HepG2 (cell line): Measurements from ENCODE around the gene UMPS. TPM values are rescaled to one million over a fixed set of nuclear protein-coding genes. Genes with fewer than 3 reads are reported as not detected.
"Not testable (repeated sequence)": the region's sequence is repeated elsewhere in the genome, so short reads cannot be mapped to it uniquely, and the experiment has no call there.

ENCODE experiments used
- ATAC-seq: fragments of 200-7000 bp; cut with Tn5 transposase; 3 replicates; pipeline ENCODE4 v1.9.1; 2020; ENCODE audit warnings: mild to moderate bottlenecking, moderate library complexity
- BruUV-seq: library from RNA; stranded (reverse); fragments of 400-500 nt; replicated peaks from 2 replicates; lab custom pipeline; 2021; lab: Mats Ljungman, UMichigan
- CTCF ChIA-PET: fragments of 300-600 bp; formaldehyde crosslinking; extraction: SDS; loops from one replicate; lab custom pipeline; 2021; ENCODE audit warnings: low total read pairs, inconsistent platforms, low intra/inter-chr PET ratio; lab: Yijun Ruan, JAX
- POLR2A ChIA-PET: fragments of 350-600 bp; sonication (Branson Sonifier 250); formaldehyde crosslinking; loops from one replicate; lab custom pipeline; 2020; ENCODE audit warnings: antibody characterized with exemption, inconsistent platforms; lab: Yijun Ruan, JAX
- DNase-seq: peaks from one replicate; pipeline ENCODE4 v3.0.0-alpha.2; 2015; ENCODE audit warnings: low spot score
- FAIRE-seq: peaks from 3 replicates; lab custom pipeline; 2011; peaks lifted over from hg19 to GRCh38; lab: Jason Lieb, UNC
- H2AFZ ChIP-seq: one replicate; pipeline ENCODE4 v1.6.1; 2011; ENCODE audit warnings: low read length, inconsistent platforms
- H3K27ac ChIP-seq: fragments of 300-600 bp; 3 replicates; pipeline ENCODE4 v1.8.0; 2011; ENCODE audit warnings: mixed run types, mild to moderate bottlenecking, mixed read lengths, low read length, inconsistent platforms; ENCODE audit not compliant: insufficient read depth; ENCODE audit errors: extremely low read length
- H3K27me3 ChIP-seq, 2 experiments: fragments of 200-600 bp in 1 of 2; 2 replicates in 1 of 2; 3 replicates in 1 of 2; pipeline versions ENCODE4 v1.6.0 to v1.8.0; 2011; ENCODE audit warnings: low read length in 2 of 2, mild to moderate bottlenecking in 2 of 2, moderate library complexity in 2 of 2, inconsistent platforms in 1 of 2; ENCODE audit not compliant: insufficient read depth in 2 of 2, control insufficient read depth in 1 of 2
- H3K36me3 ChIP-seq, 2 experiments: fragments of 200-600 bp in 1 of 2; replicated peaks in 1 of 2; 2 replicates in 1 of 2; 3 replicates in 1 of 2; pipeline versions ENCODE4 v1.5.1 to v1.8.0; 2011; ENCODE audit warnings: low read length in 2 of 2, inconsistent platforms in 1 of 2; ENCODE audit not compliant: insufficient read depth in 2 of 2, control insufficient read depth in 1 of 2
- H3K4me1 ChIP-seq: 2 replicates; pipeline ENCODE4 v1.5.1; 2012; ENCODE audit warnings: low read length, inconsistent platforms; ENCODE audit not compliant: insufficient read depth
- H3K4me2 ChIP-seq: 2 replicates; pipeline ENCODE4 v1.6.0; 2011; ENCODE audit warnings: low read depth, low read length, inconsistent platforms
- H3K4me3 ChIP-seq, 3 experiments: fragments of 200-600 bp in 1 of 3; sonication (generic), shearing (Covaris generic) in 1 of 3; replicated peaks in 1 of 3; 2 replicates each; pipeline ENCODE4 v1.5.1; 2011 to 2016; ENCODE audit warnings: low read length in 3 of 3, inconsistent platforms in 2 of 3, low read depth in 2 of 3, mild to moderate bottlenecking in 2 of 3, control low read depth in 1 of 3, mixed read lengths in 1 of 3; ENCODE audit not compliant: insufficient read depth in 1 of 3
- H3K79me2 ChIP-seq: one replicate; pipeline ENCODE4 v1.6.1; 2011; ENCODE audit warnings: low read length, inconsistent platforms; ENCODE audit not compliant: insufficient read depth
- H3K9ac ChIP-seq: 2 replicates; pipeline ENCODE4 v1.6.0; 2011; ENCODE audit warnings: mild to moderate bottlenecking, low read depth, low read length, inconsistent platforms; ENCODE audit not compliant: insufficient read depth
- H3K9me3 ChIP-seq: 2 replicates; pipeline ENCODE4 v1.5.1; 2012; ENCODE audit warnings: mild to moderate bottlenecking, low read length
- H4K20me1 ChIP-seq: 2 replicates; pipeline ENCODE4 v1.6.0; 2011; ENCODE audit warnings: inconsistent platforms, mild to moderate bottlenecking, low read length, moderate library complexity; ENCODE audit not compliant: insufficient read depth
- ARNTL ChIP-seq: sonication (generic); formaldehyde crosslinking; IDR thresholded peaks from 2 replicates; pipeline ENCODE4 v1.4.0; 2020; ENCODE audit warnings: mild to moderate bottlenecking, missing genetic modification reagents
- ATF1 ChIP-seq: IDR thresholded peaks from 2 replicates; pipeline ENCODE4 v1.6.1; 2016; ENCODE audit warnings: mild to moderate bottlenecking, control low read depth
- CBFB ChIP-seq: sonication (generic); formaldehyde crosslinking; IDR thresholded peaks from 2 replicates; pipeline ENCODE4 v1.4.0; 2020; ENCODE audit warnings: missing genetic modification reagents
- FOXK1 ChIP-seq: sonication (generic); formaldehyde crosslinking; IDR thresholded peaks from 2 replicates; pipeline ENCODE4 v1.4.0; 2020; ENCODE audit warnings: low read depth, missing genetic modification reagents, borderline replicate concordance
- FOXK2 ChIP-seq: fragments of 450-650 bp; IDR thresholded peaks from 2 replicates; pipeline ENCODE4 v1.6.1; 2016
- IRX3 ChIP-seq: sonication (generic); formaldehyde crosslinking; IDR thresholded peaks from 2 replicates; pipeline ENCODE4 v1.8.1; 2023; ENCODE audit warnings: mild to moderate bottlenecking, low read depth, missing genetic modification reagents, borderline replicate concordance
- NR2F1 ChIP-seq, 2 experiments: fragments of 450-650 bp in 1 of 2; formaldehyde crosslinking in 1 of 2; IDR thresholded peaks; 2 replicates each; pipeline versions ENCODE4 v1.5.0 to v1.6.1; 2016 to 2020; ENCODE audit warnings: mild to moderate bottlenecking in 1 of 2, missing compliant biosample characterization in 1 of 2, missing genetic modification reagents in 1 of 2, moderate library complexity in 1 of 2
- POGK ChIP-seq: sonication (generic); formaldehyde crosslinking; conservative IDR thresholded peaks from 2 replicates; pipeline ENCODE4 v1.8.0; 2022; ENCODE audit warnings: mild to moderate bottlenecking, moderate library complexity, missing genetic modification reagents
- SMAD3 ChIP-seq: sonication (generic); formaldehyde crosslinking; IDR thresholded peaks from 2 replicates; pipeline ENCODE4 v1.4.0; 2020; ENCODE audit warnings: missing genetic modification reagents
- TOPORS ChIP-seq: sonication (generic); formaldehyde crosslinking; IDR thresholded peaks from 2 replicates; pipeline ENCODE4 v1.8.0; 2023; ENCODE audit warnings: mild to moderate bottlenecking, missing genetic modification reagents
- U2AF2 ChIP-seq: fragments of 200-400 bp; formaldehyde crosslinking; IDR thresholded peaks from 2 replicates; pipeline ENCODE4 v1.6.1; 2017; ENCODE audit warnings: low read depth, mild to moderate bottlenecking, low read length
- ZNF501 ChIP-seq: sonication (generic); formaldehyde crosslinking; IDR thresholded peaks from 2 replicates; pipeline ENCODE4 v1.5.1; 2020; ENCODE audit warnings: mild to moderate bottlenecking, moderate library complexity, missing genetic modification reagents
- ZNF564 ChIP-seq: sonication (generic); formaldehyde crosslinking; IDR thresholded peaks from 2 replicates; pipeline ENCODE4 v1.8.1; 2023; ENCODE audit warnings: mild to moderate bottlenecking, missing genetic modification reagents
- WGBS: methylation state at CpG from one replicate; pipeline ENCODE4 v1.1.6; 2017; ENCODE audit warnings: low lambda C conversion rate; 5-methylcytosine and 5-hydroxymethylcytosine counted together
- in situ Hi-C: cut with HindIII; loops from 2 replicates; pipeline ENCODE4 v1.10.0; 2017; ENCODE audit warnings: low pct_unique_long_range_greater_than_20kb; ENCODE audit not compliant: extremely low pct_ligation_motif_present
- intact Hi-C: fragments of 100-400 bp; cut with micrococcal nuclease; formaldehyde crosslinking; loops from one replicate; pipeline ENCODE4 v1.10.0; 2022; ENCODE audit not compliant: unreplicated experiment
- polyA plus RNA-seq, 8 experiments: library from polyadenylated mRNA; depleted of rRNA in 3 of 8; stranded (reverse) in 7 of 8; unstranded in 1 of 8; fragments of >200 nt; fragmentation: Illumina TruSeq in 4 of 8; extraction: Trizol in 4 of 8; gene quantifications; 2 replicates each; pipeline versions ENCODE4 v1.2.1 to v1.2.3, GENCODE V29; 2011 to 2016; ENCODE audit warnings: low read depth in 4 of 8, missing spikeins in 1 of 8, mixed read lengths in 1 of 8; ENCODE audit not compliant: insufficient read depth in 1 of 8
- total RNA-seq, 5 experiments: library from RNA; depleted of rRNA; stranded (reverse); fragments of >200 nt; fragmentation: Illumina TruSeq; extraction: Trizol; gene quantifications; 2 replicates each; pipeline ENCODE4 v1.2.3, GENCODE V29; 2016; ENCODE audit warnings: low read depth in 1 of 5

Gene UMPS
- total and polyA plus RNA-seq, 2 of the 13 experiments (the other 11 are each of a cell fraction or from before 2014, with no cell fraction given), result 52.7 to 74.2 TPM

GRCh38 chr3:124752051-124752450 is 21.8 kb downstream of the UMPS start:
- CTCF ChIA-PET, result no interaction called here
- in situ Hi-C loops, result loop anchor here (25.0 kb wide), 1 partner anchor 410 kb away; no protein-coding TSS in a partner anchor
- BruUV-seq, result no TSS peak

GRCh38 chr3:124757926-124758325 is 27.7 kb downstream of the UMPS start:
- H3K27me3 ChIP-seq, POLR2A ChIA-PET, H3K4me2 ChIP-seq, H3K9me3 ChIP-seq, H3K79me2 ChIP-seq, intact Hi-C loops, FAIRE-seq, H3K9ac ChIP-seq, ATAC-seq, H3K4me3 ChIP-seq, H3K27ac ChIP-seq, CTCF ChIA-PET, H3K36me3 ChIP-seq, DNase-seq, H2AFZ ChIP-seq, BruUV-seq, H4K20me1 ChIP-seq: not testable (repeated sequence)
- 63% methylated on average over 7 of the region's 7 CpGs for WGBS
- peaks cover 23% of the 10 kb centered on the region for H3K4me1 ChIP-seq
- in situ Hi-C loops, result loop anchor here (25.0 kb wide), 1 partner anchor 404 kb away; no protein-coding TSS in a partner anchor

More at GRCh38 chr3:124752051-124752450, 21.8 kb downstream of the UMPS start:
- H3K27ac ChIP-seq, result no peak overlapping the region
- no peak overlapping the region for H3K4me3 ChIP-seq
- no peak overlapping the region for H3K4me2 ChIP-seq
- ATAC-seq, result peak; percentile 36
- H3K79me2 ChIP-seq, result no peaks in the 10 kb centered on the region
- no peaks in the 10 kb centered on the region; a peak in 1 of 5 replicates for H3K36me3 ChIP-seq
- peaks cover 6% of the 10 kb centered on the region for H3K4me1 ChIP-seq
- WGBS, result 43% methylated on average over 3 of the region's 3 CpGs
- H4K20me1 ChIP-seq, result peaks cover 3% of the 10 kb centered on the region; the same call in 1 of the 2 replicates
- H3K27me3 ChIP-seq, result no peaks in the 10 kb centered on the region
- POLR2A ChIA-PET, result no interaction called here
- no peak overlapping the region for H3K9ac ChIP-seq
- DNase-seq, result no peak
- no peaks in the 10 kb centered on the region for H3K9me3 ChIP-seq
- no peak overlapping the region for H2AFZ ChIP-seq
- no peak for FAIRE-seq
- intact Hi-C loops, result no loop called here
- TF ChIP-seq POGK, result no peak
- no peak for TF ChIP-seq ARNTL (CRISPR knock-in tag)
- no peak for TF ChIP-seq SMAD3 (CRISPR knock-in tag)
- no peak for TF ChIP-seq TOPORS
- no peak for TF ChIP-seq ATF1 (CRISPR knock-in tag)
- no peak for TF ChIP-seq U2AF2
- TF ChIP-seq CBFB (CRISPR knock-in tag), result no peak
- no peak for TF ChIP-seq FOXK2
- TF ChIP-seq ZNF564, result no peak
- no peak for TF ChIP-seq IRX3 (CRISPR knock-in tag)
- TF ChIP-seq FOXK1 (CRISPR knock-in tag), result no peak
- no peak for TF ChIP-seq ZNF501
- no peak for TF ChIP-seq NR2F1 (CRISPR knock-in tag; IDR thresholded peaks at IDR 0.05)
